ENCODE measurements around the gene TNFAIP8L2. TPM values are rescaled to one million over a fixed set of nuclear protein-coding genes. Genes with fewer than 3 reads are reported as not detected.

TNFAIP8L2 gene
- total and polyA plus RNA-seq, 2 donors (not counting 3 experiments of a cell fraction or from before 2014, with no cell fraction given): 0.06 TPM; not detected in 1

GRCh38 chr1:151165281-151165737 is 8.9 kb downstream of the TNFAIP8L2 start:
- ChIA-PET POLR2A (interaction anchor here (0.8 kb wide), 1 partner anchor 586 kb away, joined by 3 read pairs; the partner anchor contains the start of gene MCL1), CTCF (interaction anchor here (0.6 to 2.9 kb wide), 9 partner anchors 8 to 141 kb away, joined by 3 to 17 read pairs (median 4); partner anchors contain the start of gene TNFAIP8L2)
- Histone ChIP-seq H3K79me2 (ENCODE audit: control insufficient read depth, insufficient read depth, low read length) (peaks cover 21% of the 10 kb centered on the region), H3K9ac (replicated peaks; ENCODE audit: extremely low read depth, insufficient read depth, low read length) (peak overlapping the region; percentile 94), H3K9me1 (replicated peaks; ENCODE audit: control insufficient read depth, extremely low read depth, insufficient read depth, low read length) (no peaks in the 10 kb centered on the region), H3K27ac (ENCODE audit: insufficient read depth, low read depth, low read length) (peak overlapping the region; percentile 61), H3K4me3 (replicated peaks in 1 of 3; ENCODE audit: insufficient read depth in 1 of 3, low read depth in 1 of 3, low read length in 3 of 3) (peak overlapping the region; percentile 65 to 89 (median 81)), H3K36me3 (ENCODE audit: control insufficient read depth in 2 of 2, extremely low read depth in 1 of 2, insufficient read depth in 2 of 2, low read length in 2 of 2) (peaks cover 0 to 15% of the 10 kb centered on the region in 2 experiments), H3K27me3 (ENCODE audit: control insufficient read depth in 2 of 2, insufficient read depth in 2 of 2, low read length in 2 of 2) (no peaks in the 10 kb centered on the region), H4K20me1 (replicated peaks; ENCODE audit: control insufficient read depth, extremely low read depth, insufficient read depth, low read length) (no peaks in the 10 kb centered on the region), H3K9me3 (replicated peaks; ENCODE audit: control insufficient read depth, insufficient read depth, low read length) (no peaks in the 10 kb centered on the region), H3K4me1 (ENCODE audit: control insufficient read depth, extremely low read depth, insufficient read depth, low read length) (peaks cover 19% of the 10 kb centered on the region), H3K4me2 (ENCODE audit: insufficient read depth, low read length) (peak overlapping the region; percentile 92), H2AFZ (ENCODE audit: low read depth, low read length) (peak overlapping the region; percentile 90)
- peak; percentile 8 for FAIRE-seq
- no peak for DNase-seq (ENCODE audit: low read depth, low spot score)
- intact Hi-C loops (cut with micrococcal nuclease): loop anchor here (1.0 kb wide), 2 partner anchors 19 to 25 kb away; partner anchors contain the start of genes SEMA6C and VPS72
- BruUV-seq (replicated peaks): no TSS peak
- dilution Hi-C loops (cut with MboI; ENCODE audit: extremely low pct_ligation_motif_present, low sequenced_read_pairs): no loop called here
- no peak for TF ChIP-seq FOS (IDR thresholded peaks at IDR 0.05; ENCODE audit: borderline replicate concordance, insufficient read depth, low read length)
- TF ChIP-seq JUN (IDR thresholded peaks at IDR 0.05; ENCODE audit: borderline replicate concordance, insufficient read depth, insufficient read length, low read depth): no peak
- TF ChIP-seq MYC (IDR thresholded peaks at IDR 0.05; ENCODE audit: low read depth, low read length): no peak
- TF ChIP-seq CTCF (IDR thresholded peaks at IDR 0.05; ENCODE audit: extremely low read depth in 1 of 2, insufficient read depth in 1 of 2, low read depth in 1 of 2, low read length in 2 of 2): no peak
- TF ChIP-seq EZH2 (IDR thresholded peaks at IDR 0.05; ENCODE audit: borderline replicate concordance, low read depth, low read length, severe bottlenecking): no peak
- no peak for TF ChIP-seq POLR2A (IDR thresholded peaks at IDR 0.05; ENCODE audit: low read depth, low read length)
- TF ChIP-seq POLR2AphosphoS5 (IDR thresholded peaks at IDR 0.05; ENCODE audit: insufficient read depth, low read depth, low read length): no peak
- TF ChIP-seq GATA2 (IDR thresholded peaks at IDR 0.05; ENCODE audit: insufficient read depth, insufficient read length, low read depth, low read length): no peak
- no peak for TF ChIP-seq MAX (IDR thresholded peaks at IDR 0.05; ENCODE audit: insufficient read depth, insufficient read length)
